Thoracic aorta (tissue), 2 donors: ENCODE data around the gene FNDC11. TPM values are rescaled to one million over a fixed set of nuclear protein-coding genes. Genes with fewer than 3 reads are reported as not detected.

ENCODE experiments used
- ATAC-seq: fragments of 150-250 bp; one replicate; pipeline ENCODE4 v1.8.0; 2017; ENCODE audit warnings: low read depth; ENCODE audit not compliant: insufficient number of reproducible peaks, low FRiP score
- DNase-seq: peaks from one replicate; pipeline ENCODE4 v3.0.0-alpha.2; 2020; ENCODE audit warnings: low spot score
- H3K27ac ChIP-seq, 2 donors: fragments of 200-600 bp; sonication (generic); 1 replicate in 1 of 2; 2 replicates in 1 of 2; pipeline ENCODE4 v1.5.1; 2016; ENCODE audit warnings: mild to moderate bottlenecking in 2 of 2, moderate library complexity in 2 of 2
- H3K27me3 ChIP-seq: fragments of 200-600 bp; sonication (generic); replicated peaks from 2 replicates; pipeline ENCODE4 v1.6.0; 2016; ENCODE audit warnings: mild to moderate bottlenecking; ENCODE audit not compliant: insufficient read depth
- H3K36me3 ChIP-seq: fragments of 200-600 bp; sonication (generic); one replicate; pipeline ENCODE4 v1.5.1; 2016
- H3K4me1 ChIP-seq, 2 donors: fragments of 200-600 bp; sonication (generic); 1 replicate in 1 of 2; 2 replicates in 1 of 2; pipeline versions ENCODE4 v1.5.1 to v1.6.0; 2016; ENCODE audit warnings: low read depth in 2 of 2, mild to moderate bottlenecking in 1 of 2; ENCODE audit not compliant: control insufficient read depth in 1 of 2
- H3K4me3 ChIP-seq: fragments of 200-600 bp; sonication (generic); 2 replicates; pipeline ENCODE4 v1.5.1; 2016; ENCODE audit warnings: mild to moderate bottlenecking
- H3K9me3 ChIP-seq: fragments of 200-600 bp; sonication (generic); 2 replicates; pipeline ENCODE4 v1.5.1; 2016
- total RNA-seq, 2 donors: library from RNA; depleted of rRNA; stranded (reverse); fragments of >200 nt; gene quantifications; one replicate each; pipeline versions ENCODE4 v1.1.0 to v1.2.3, GENCODE V29; 2016
- TF ChIP-seq, protein P1 (sequence below): fragments of 200-600 bp; sonication (generic); IDR thresholded peaks from one replicate; pipeline ENCODE4 v1.5.1; 2019; ENCODE audit warnings: antibody characterized with exemption

FNDC11 gene
- total RNA-seq, 2 donors from 2014 or later, result 0.54 TPM; not detected in 1

GRCh38 chr20:63520934-63521601 lies 32.9 kb upstream of the FNDC11 start:
- Histone ChIP-seq H3K36me3 (peaks cover 7% of the 10 kb centered on the region), H3K4me1 (peaks cover 12 to 29% of the 10 kb centered on the region in 2 donors), H3K9me3 (no peaks in the 10 kb centered on the region), H3K27me3 (no peaks in the 10 kb centered on the region), H3K27ac (peak overlapping the region; percentile 78 to 79), H3K4me3 (peak overlapping the region; percentile 96)
- DNase-seq (no peak), ATAC-seq (peak; percentile 30)
- TF ChIP-seq, protein P1, sequence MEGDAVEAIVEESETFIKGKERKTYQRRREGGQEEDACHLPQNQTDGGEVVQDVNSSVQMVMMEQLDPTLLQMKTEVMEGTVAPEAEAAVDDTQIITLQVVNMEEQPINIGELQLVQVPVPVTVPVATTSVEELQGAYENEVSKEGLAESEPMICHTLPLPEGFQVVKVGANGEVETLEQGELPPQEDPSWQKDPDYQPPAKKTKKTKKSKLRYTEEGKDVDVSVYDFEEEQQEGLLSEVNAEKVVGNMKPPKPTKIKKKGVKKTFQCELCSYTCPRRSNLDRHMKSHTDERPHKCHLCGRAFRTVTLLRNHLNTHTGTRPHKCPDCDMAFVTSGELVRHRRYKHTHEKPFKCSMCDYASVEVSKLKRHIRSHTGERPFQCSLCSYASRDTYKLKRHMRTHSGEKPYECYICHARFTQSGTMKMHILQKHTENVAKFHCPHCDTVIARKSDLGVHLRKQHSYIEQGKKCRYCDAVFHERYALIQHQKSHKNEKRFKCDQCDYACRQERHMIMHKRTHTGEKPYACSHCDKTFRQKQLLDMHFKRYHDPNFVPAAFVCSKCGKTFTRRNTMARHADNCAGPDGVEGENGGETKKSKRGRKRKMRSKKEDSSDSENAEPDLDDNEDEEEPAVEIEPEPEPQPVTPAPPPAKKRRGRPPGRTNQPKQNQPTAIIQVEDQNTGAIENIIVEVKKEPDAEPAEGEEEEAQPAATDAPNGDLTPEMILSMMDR, result no peak

DNA sequence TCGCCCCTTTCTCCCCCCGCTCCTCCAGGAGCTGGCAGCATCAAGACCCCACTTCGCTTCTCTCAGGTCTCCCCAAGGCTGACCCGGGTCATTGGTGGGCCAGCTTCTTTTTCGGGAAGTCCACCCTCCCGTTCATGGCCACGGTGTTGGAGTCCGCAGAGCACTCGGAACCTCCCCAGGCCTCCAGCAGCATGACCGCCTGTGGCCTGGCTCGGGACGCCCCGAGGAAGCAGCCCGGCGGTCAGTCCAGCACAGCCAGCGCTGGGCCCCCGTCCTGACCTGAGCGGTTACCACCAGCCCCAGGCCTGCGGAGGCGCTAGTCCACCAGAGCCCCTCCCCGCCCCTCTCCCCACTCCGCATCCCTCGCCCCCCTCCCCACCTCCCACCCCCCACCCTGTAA lies 32.4 kb upstream of the FNDC11 start:
- no peak for DNase-seq
- H3K36me3 ChIP-seq, result peaks cover 7% of the 10 kb centered on the region
- H3K4me3 ChIP-seq, result peak overlapping the region; percentile 96
- TF ChIP-seq, protein P1, result no peak
- H3K27ac ChIP-seq, result no peak overlapping the region
- H3K4me1 ChIP-seq, result peaks cover 12 to 29% of the 10 kb centered on the region in 2 donors
- no peaks in the 10 kb centered on the region for H3K9me3 ChIP-seq
- ATAC-seq, result no peak
- H3K27me3 ChIP-seq, result no peaks in the 10 kb centered on the region

DNA sequence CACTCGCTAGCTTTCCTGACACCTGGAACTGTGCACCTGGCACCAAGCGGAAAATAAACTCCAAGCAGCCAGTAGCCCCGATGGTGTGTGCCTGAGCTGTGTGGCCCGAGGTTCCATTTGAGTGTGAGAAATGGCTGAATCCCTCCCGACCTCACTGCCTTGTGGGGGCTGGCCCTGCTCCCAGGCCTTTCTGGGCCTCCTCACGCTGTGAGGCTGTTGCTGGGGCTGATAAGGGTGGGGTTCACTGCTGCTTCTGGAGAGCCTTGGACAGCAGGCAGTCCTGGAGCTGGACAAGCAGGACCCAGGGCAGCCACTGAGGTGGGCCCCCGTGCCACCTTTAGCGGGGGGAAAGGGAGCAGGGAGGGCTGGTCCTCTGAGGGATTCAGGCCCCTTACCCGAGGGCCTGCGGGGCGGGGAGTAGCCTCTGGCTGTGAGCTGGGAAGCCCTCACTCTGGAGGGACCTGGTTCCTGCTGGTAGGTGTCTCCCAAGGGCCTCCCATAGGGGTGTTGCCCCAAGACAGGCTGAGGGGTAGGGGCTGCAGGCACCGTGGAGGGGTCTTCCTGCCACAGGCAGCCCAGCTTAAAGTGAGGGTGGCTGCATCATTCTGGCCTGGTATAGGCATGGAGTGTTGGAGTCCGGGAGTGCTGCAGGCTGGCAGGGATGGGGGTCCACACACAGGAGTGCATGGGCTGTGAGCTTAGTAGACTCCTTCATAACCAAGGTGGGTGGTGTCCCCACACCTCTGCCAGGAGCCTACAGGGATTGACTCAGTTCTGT lies 31.7 kb upstream of the FNDC11 start:
- ATAC-seq, result no peak
- TF ChIP-seq, protein P1, result no peak
- H3K9me3 ChIP-seq, result no peaks in the 10 kb centered on the region
- H3K27me3 ChIP-seq, result no peaks in the 10 kb centered on the region
- peaks cover 12 to 29% of the 10 kb centered on the region in 2 donors for H3K4me1 ChIP-seq
- no peak overlapping the region for H3K4me3 ChIP-seq
- H3K27ac ChIP-seq, result no peak overlapping the region
- peaks cover 7% of the 10 kb centered on the region for H3K36me3 ChIP-seq
- DNase-seq, result no peak

GRCh38 chr20:63522981-63523611 lies 30.9 kb upstream of the FNDC11 start:
- Histone ChIP-seq H3K27me3 (no peaks in the 10 kb centered on the region), H3K36me3 (peaks cover 7% of the 10 kb centered on the region), H3K9me3 (no peaks in the 10 kb centered on the region), H3K27ac (no peak overlapping the region), H3K4me1 (peaks cover 12 to 29% of the 10 kb centered on the region in 2 donors), H3K4me3 (no peak overlapping the region)
- TF ChIP-seq, protein P1, result no peak
- no peak for ATAC-seq
- no peak for DNase-seq

- Histone ChIP-seq H3K9me3 (no peaks in the 10 kb centered on the region), H3K27me3 (no peaks in the 10 kb centered on the region), H3K36me3 (peaks cover 7% of the 10 kb centered on the region), H3K4me1 (peaks cover 12 to 20% of the 10 kb centered on the region in 2 donors), H3K27ac (no peak overlapping the region), H3K4me3 (no peak overlapping the region)
- ATAC-seq (no peak), DNase-seq (no peak)
- TF ChIP-seq, protein P1, result no peak
These were observed 28.8 kb upstream of the FNDC11 start for GRCh38 chr20:63525185-63525584.
